GM12874 (cell line): Measurements from ENCODE around the gene ARL15.

Source experiments
- CTCF ChIP-seq: IDR thresholded peaks from 2 replicates; pipeline ENCODE4 v1.5.1; 2011; ENCODE audit warnings: low read depth, mild to moderate bottlenecking, control low read depth, low read length, moderate library complexity; ENCODE audit not compliant: insufficient read depth

The ARL15 gene

GRCh38 chr5:54177058-54177457 lies 133.3 kb downstream of the ARL15 start:
- TF ChIP-seq CTCF, result no peak

GRCh38 chr5:54176066-54176830 lies 134.1 kb downstream of the ARL15 start:
- TF ChIP-seq CTCF, result no peak

- TF ChIP-seq CTCF, result no peak
Observed at GRCh38 chr5:54173251-54173650, 137.1 kb downstream of the ARL15 start.

GRCh38 chr5:54171645-54172384 lies 138.6 kb downstream of the ARL15 start:
- no peak for TF ChIP-seq CTCF

GRCh38 chr5:54165687-54166086 lies 144.7 kb downstream of the ARL15 start:
- no peak for TF ChIP-seq CTCF

GRCh38 chr5:54162184-54162583 lies 148.2 kb downstream of the ARL15 start:
- TF ChIP-seq CTCF, result no peak

GRCh38 chr5:54160329-54160728 lies 150.0 kb downstream of the ARL15 start:
- TF ChIP-seq CTCF, result no peak
